ENCODE data around the gene TMEM14B.

DNA sequence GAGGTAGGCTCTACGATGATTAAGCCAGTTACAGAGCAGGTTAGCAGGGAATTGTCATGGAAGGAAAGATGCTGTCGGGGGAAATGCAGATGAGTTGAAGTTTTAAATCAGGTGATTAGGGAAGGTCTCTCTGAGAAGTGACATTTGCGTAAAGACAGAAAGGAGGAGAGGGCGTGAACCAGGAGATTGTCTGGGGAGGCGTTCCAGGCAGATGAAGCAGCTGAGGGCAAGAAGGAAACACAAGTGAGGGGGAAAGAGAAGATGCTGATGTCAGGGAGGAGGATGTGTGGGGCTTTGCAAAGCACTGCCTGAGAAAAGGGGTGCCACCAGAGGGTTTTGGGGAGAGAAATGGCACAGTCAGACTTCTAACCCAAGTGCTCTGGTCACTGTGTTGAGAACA, 2.5 kb upstream of the TMEM14B start:
- TF ChIP-seq, protein P1, sequence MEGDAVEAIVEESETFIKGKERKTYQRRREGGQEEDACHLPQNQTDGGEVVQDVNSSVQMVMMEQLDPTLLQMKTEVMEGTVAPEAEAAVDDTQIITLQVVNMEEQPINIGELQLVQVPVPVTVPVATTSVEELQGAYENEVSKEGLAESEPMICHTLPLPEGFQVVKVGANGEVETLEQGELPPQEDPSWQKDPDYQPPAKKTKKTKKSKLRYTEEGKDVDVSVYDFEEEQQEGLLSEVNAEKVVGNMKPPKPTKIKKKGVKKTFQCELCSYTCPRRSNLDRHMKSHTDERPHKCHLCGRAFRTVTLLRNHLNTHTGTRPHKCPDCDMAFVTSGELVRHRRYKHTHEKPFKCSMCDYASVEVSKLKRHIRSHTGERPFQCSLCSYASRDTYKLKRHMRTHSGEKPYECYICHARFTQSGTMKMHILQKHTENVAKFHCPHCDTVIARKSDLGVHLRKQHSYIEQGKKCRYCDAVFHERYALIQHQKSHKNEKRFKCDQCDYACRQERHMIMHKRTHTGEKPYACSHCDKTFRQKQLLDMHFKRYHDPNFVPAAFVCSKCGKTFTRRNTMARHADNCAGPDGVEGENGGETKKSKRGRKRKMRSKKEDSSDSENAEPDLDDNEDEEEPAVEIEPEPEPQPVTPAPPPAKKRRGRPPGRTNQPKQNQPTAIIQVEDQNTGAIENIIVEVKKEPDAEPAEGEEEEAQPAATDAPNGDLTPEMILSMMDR (IDR thresholded peaks at IDR 0.05), result no peak
- TF ChIP-seq POLR2A (IDR thresholded peaks at IDR 0.05), result no peak
